Measurements from ENCODE around the gene STAG1. TPM values are rescaled to one million over a fixed set of nuclear protein-coding genes. Genes with fewer than 3 reads are reported as not detected.
"Not testable (repeated sequence)": the region's sequence is repeated elsewhere in the genome, so short reads cannot be mapped to it uniquely, and the experiment has no call there.

Gene STAG1
- total RNA-seq, 1 experiment from 2014 or later = 29.0 TPM

- 0 out of 2 replicates have a peak, but pooled peaks cover 2% of the 10 kb centered on the region for H3K9me3 ChIP-seq
- H3K27me3 ChIP-seq = no peaks in the 10 kb centered on the region
- H3K4me3 ChIP-seq = no peak overlapping the region
- peaks cover 3% of the 10 kb centered on the region; the same call in 1 of the 2 replicates for H3K36me3 ChIP-seq
- no peak for DNase-seq
Measured at GRCh38 chr3:136682740-136683312, 69.4 kb downstream of the STAG1 start.

DNA sequence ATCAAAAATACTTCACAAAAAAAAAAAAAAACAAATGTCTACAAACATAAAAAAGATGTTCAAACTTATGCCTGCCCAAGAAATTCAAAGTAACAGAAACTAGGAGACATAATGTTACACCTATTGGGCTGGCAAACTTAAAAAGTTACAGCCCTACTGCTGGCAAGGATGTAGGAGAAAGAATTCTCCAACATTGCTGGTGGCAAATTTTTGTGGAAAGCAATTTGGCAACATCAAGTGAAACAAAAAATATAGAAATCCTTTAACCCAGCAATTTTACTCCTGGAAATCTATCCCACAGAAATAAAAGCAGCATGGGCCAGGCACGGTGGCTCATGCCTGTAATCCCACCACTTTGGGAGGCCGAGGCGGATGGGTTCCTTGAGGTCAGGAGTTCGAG, 73.2 kb downstream of the STAG1 start:
- H3K4me3 ChIP-seq = no peak overlapping the region
- peak; percentile 20 for DNase-seq

GRCh38 chr3:136676009-136676408, 76.2 kb downstream of the STAG1 start:
- Histone ChIP-seq H3K27me3 (no peaks in the 10 kb centered on the region), H3K36me3 (peaks cover 5% of the 10 kb centered on the region), H3K9me3 (0 out of 2 replicates have a peak, but pooled peaks cover 1% of the 10 kb centered on the region), H3K4me3 (no peak overlapping the region)
- DNase-seq = no peak

More for the DNA sequence above, 73.2 kb downstream of the STAG1 start:
- no peaks in the 10 kb centered on the region for H3K36me3 ChIP-seq
- H3K9me3 ChIP-seq = 0 out of 2 replicates have a peak, but pooled peaks cover 2% of the 10 kb centered on the region
- no peaks in the 10 kb centered on the region for H3K27me3 ChIP-seq

GRCh38 chr3:136675150-136675858, 76.9 kb downstream of the STAG1 start:
- Histone ChIP-seq H3K4me3 (no peak overlapping the region), H3K36me3 (peaks cover 5% of the 10 kb centered on the region), H3K27me3 (no peaks in the 10 kb centered on the region), H3K9me3 (no peaks in the 10 kb centered on the region)
- no peak for DNase-seq

- Histone ChIP-seq H3K9me3 (no peaks in the 10 kb centered on the region), H3K36me3 (peaks cover 5% of the 10 kb centered on the region), H3K4me3 (no peak overlapping the region), H3K27me3 (no peaks in the 10 kb centered on the region)
- no peak for DNase-seq
Measured at GRCh38 chr3:136672457-136672856, 79.7 kb downstream of the STAG1 start.

GRCh38 chr3:136671921-136672320, 80.3 kb downstream of the STAG1 start:
- no peaks in the 10 kb centered on the region for H3K9me3 ChIP-seq
- peaks cover 5% of the 10 kb centered on the region for H3K36me3 ChIP-seq
- peak; percentile 17 for DNase-seq
- H3K27me3 ChIP-seq = no peaks in the 10 kb centered on the region
- no peak overlapping the region for H3K4me3 ChIP-seq

DNA sequence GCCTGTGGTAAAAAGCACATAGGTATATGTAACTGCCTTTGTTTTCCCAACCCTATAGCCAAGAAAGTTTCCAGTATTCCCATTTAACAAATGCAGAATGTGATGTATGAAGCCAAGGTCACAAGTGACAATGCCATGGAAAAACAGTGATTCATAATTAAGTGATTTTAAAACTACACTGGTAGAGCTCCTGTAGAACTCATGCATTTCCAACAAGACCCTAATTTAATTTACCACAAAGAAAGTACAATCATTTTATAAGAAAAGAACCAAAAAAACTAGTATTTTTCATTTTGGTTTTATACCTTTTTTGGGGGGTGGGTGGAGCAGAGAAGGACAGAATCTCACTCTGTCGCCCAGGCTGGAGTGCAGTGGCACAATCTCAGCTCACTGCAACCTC, 82.0 kb downstream of the STAG1 start:
- Histone ChIP-seq H3K4me3 (no peak overlapping the region), H3K27me3 (no peaks in the 10 kb centered on the region), H3K9me3 (no peaks in the 10 kb centered on the region), H3K36me3 (peaks cover 5% of the 10 kb centered on the region)
- no peak for DNase-seq

DNA sequence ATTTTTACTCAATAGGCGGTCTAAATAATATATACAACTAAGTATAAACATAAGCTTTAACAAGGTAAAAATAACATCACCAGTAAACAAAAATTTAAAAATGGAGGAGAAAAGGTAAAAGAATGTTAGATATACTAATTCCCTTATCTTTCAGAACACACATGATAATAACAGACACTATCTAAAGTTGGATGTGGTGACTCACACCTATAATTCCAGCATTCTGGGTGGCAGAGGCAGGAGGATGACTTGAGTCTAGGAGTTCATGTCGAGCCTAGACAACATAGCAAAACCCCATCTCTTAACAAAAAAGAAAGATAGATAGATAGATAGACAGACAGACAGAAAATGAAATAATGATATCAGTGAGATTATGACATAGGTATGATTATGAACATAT, 85.1 kb downstream of the STAG1 start:
- H3K9me3 ChIP-seq = no peaks in the 10 kb centered on the region
- no peak overlapping the region for H3K4me3 ChIP-seq
- H3K36me3 ChIP-seq = peaks cover 5% of the 10 kb centered on the region
- no peaks in the 10 kb centered on the region for H3K27me3 ChIP-seq
- DNase-seq = no peak

DNA sequence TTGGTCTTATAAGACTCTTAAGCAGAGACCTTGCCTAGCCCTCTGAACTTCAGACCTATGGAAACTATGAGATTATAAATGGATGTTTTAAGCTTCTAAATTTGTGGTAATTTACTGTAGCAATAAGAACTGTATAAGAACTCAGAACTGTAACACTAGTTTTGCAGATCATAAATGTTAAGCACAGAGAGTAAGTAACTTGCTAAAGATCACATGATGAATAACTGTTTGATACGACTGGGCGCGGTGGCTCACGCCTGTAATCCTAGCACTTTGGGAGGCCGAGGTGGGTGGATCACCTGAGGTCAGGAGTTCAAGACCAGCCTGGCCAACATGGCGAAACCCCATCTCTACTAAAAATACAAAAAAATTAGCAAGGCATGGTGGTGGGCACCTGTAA, 85.9 kb downstream of the STAG1 start:
- H3K36me3 ChIP-seq, H3K4me3 ChIP-seq, H3K9me3 ChIP-seq, DNase-seq, H3K27me3 ChIP-seq: not testable (repeated sequence)

DNA sequence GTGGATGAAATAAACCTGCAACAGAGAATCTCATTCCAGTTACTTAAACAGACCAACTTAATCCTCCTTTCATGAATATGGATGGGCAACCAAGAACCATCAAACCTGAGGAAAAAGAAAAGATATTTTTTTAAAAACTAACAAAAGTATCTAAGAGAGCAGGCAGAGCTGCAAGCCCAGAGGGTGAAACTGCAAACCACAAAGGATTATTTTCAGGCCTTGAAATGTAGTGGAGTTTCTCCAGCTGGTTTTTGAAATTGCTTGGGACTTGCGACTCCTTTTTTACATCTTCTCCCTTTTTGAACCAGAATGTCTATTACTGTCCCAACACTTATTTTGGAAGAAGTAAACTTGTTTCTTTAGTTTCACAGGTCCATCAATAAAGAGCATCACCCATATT, 87.4 kb downstream of the STAG1 start:
- Histone ChIP-seq H3K36me3 (peaks cover 2% of the 10 kb centered on the region; the same call in 1 of the 2 replicates), H3K27me3 (no peaks in the 10 kb centered on the region), H3K4me3 (no peak overlapping the region), H3K9me3 (no peaks in the 10 kb centered on the region)
- DNase-seq = no peak

GRCh38 chr3:136661282-136661681, 90.9 kb downstream of the STAG1 start:
- Histone ChIP-seq H3K27me3 (no peaks in the 10 kb centered on the region), H3K36me3 (peaks cover 2% of the 10 kb centered on the region), H3K9me3 (no peaks in the 10 kb centered on the region), H3K4me3 (no peak overlapping the region)
- DNase-seq = no peak

DNA sequence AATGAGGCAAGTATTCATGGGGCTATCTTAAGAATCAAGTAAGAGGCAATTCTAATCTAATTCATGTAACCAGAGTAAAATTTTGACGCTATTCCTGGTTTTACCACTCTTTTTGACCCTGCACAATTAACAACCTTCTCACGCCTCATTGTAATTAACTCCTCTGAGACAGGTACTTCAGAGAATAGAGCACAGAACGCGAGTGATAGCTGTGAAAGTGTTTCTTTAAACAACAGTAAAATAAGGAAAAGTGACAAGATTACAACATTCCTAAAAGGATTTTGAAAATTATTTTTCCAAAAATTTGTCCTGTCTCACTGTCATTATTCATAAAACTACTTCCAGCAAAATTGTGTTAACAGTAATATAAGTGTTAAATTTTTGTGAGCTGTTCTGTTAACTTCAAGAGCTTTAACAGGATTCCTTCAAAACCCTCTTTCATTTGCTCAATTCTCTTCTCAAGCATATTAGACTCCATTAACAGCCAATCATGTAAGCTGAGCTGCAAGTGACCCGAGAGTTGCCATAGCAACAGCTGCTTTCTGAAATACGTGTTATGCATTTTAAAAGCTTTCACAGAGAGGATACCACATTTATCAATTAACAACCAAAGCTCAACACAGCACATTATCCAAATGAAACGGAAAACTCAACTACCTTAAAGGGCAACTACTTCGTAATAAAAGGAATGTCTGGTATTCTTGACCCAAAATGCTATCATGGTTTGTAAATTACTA, 93.1 kb downstream of the STAG1 start:
- no peak for DNase-seq
- H3K4me3 ChIP-seq = no peak overlapping the region

DNA sequence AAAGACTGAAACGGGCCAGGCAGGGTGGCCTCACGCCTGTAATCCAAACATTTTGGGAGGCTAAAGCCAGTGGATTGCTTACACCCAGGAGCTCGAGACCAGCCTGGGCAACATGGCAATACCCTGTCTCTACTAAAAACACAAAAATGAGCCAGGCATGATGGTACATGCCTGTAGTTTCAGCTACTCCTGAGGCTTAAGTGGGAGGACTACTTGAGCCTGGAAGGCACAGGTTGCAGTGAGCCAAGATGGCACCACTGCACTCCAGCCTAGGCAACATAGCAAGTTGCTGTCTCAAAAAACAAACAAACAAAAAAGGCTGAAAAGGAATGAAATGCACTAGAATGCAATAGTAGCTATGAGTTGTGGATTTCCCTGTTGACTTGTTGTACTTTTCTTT, 94.7 kb downstream of the STAG1 start:
- peaks cover 17% of the 10 kb centered on the region for H3K36me3 ChIP-seq
- DNase-seq = no peak
- H3K27me3 ChIP-seq = no peaks in the 10 kb centered on the region
- no peak overlapping the region for H3K4me3 ChIP-seq
- H3K9me3 ChIP-seq = peaks cover 24% of the 10 kb centered on the region

More for the DNA sequence above, 93.1 kb downstream of the STAG1 start:
- Histone ChIP-seq H3K36me3 (peaks cover 14% of the 10 kb centered on the region), H3K9me3 (peaks cover 10% of the 10 kb centered on the region), H3K27me3 (no peaks in the 10 kb centered on the region)

DNA sequence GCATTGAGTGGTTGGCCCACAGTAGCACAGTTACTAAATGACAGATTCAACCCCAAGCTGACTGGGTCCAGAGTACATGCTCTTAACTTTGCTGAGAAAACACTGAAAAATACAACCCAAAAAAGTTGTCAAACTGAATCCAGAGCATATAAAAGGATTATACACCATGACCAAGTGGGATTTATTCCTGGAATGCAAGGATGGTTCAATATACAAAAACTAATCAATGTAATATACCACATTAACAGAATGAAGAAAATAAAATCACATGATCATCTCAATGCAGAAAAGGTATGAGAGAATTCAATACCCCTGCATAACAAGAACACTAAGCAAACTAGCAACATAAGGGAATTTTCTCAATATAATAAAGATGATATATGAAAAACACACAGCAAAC, 98.5 kb downstream of the STAG1 start:
- H3K36me3 ChIP-seq = peaks cover 15% of the 10 kb centered on the region
- no peak overlapping the region for H3K4me3 ChIP-seq
- DNase-seq = no peak
- peaks cover 27% of the 10 kb centered on the region for H3K9me3 ChIP-seq
- no peaks in the 10 kb centered on the region for H3K27me3 ChIP-seq

GRCh38 chr3:136651581-136651980, 100.6 kb downstream of the STAG1 start:
- H3K9me3 ChIP-seq = peaks cover 27% of the 10 kb centered on the region
- H3K36me3 ChIP-seq = peaks cover 15% of the 10 kb centered on the region
- no peak for DNase-seq
- H3K4me3 ChIP-seq = no peak overlapping the region
- H3K27me3 ChIP-seq = no peaks in the 10 kb centered on the region

GRCh38 chr3:136650461-136650860, 101.7 kb downstream of the STAG1 start:
- H3K27me3 ChIP-seq = no peaks in the 10 kb centered on the region
- peaks cover 26% of the 10 kb centered on the region for H3K9me3 ChIP-seq
- peaks cover 13% of the 10 kb centered on the region for H3K36me3 ChIP-seq
- no peak overlapping the region for H3K4me3 ChIP-seq
- DNase-seq = no peak

GRCh38 chr3:136645915-136646314, 106.3 kb downstream of the STAG1 start:
- Histone ChIP-seq H3K4me3 (no peak overlapping the region), H3K36me3 (no peaks in the 10 kb centered on the region), H3K9me3 (no peaks in the 10 kb centered on the region), H3K27me3 (no peaks in the 10 kb centered on the region)
- DNase-seq = no peak
